HT-29 (cell line): ENCODE data around the gene COL5A1. TPM values are rescaled to one million over a fixed set of nuclear protein-coding genes. Genes with fewer than 3 reads are reported as not detected.

Experiments used
- DNase-seq: peaks from one replicate; pipeline ENCODE4 v3.0.0-alpha.2; 2015; ENCODE audit warnings: low spot score
- total RNA-seq: library from RNA; depleted of rRNA; stranded (reverse); fragments of >200 nt; shearing (Covaris generic); gene quantifications from 2 replicates; pipeline ENCODE4 v1.2.3, GENCODE V29; 2014

The COL5A1 gene
- total RNA-seq, 1 experiment from 2014 or later, result 0.43 TPM

DNA sequence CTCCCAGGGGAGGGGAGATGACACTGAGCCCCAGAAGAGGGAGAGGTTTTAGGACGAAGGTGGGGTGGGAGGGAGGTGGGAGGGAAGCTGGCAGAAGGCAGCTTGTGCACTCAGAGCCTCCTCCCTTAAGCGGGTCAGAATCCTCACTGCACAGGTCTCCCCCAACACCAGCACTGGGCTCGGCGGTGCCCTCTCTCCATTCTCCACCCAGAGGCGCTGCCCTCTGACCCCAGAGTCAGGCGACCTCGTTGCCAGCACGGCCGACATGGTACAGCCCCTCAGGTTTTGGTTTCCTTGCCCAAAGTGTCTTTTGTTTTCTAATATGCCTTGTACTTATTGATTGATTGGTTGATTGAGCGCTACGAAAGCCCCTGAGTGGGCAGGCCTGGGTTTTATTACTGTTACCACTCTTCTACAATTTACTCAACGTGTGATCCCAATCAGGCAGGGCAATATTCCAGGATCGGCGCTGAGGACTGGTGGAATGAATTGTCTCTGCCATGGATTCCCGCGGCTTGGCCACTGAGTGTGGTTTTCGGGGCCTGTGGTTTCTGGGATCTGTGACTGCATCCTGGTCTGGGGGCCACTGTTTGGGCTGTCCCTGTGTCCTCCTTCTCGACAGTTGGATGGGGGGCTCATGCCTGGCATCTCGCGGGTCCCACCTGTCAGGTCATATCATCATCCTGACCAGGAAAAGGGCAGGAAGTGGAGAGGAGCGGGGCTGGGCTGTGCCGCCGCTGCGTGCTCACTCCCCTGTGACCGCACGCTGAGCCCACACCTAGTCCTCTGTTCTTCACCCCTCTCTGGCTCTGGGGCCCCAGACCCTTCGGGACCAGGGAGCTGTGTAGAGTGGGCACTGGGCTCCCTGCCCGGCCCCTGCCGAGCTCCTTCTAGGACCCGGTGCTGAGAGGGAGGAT is 229.4 kb downstream of the COL5A1 start:
- no peak for DNase-seq

DNA sequence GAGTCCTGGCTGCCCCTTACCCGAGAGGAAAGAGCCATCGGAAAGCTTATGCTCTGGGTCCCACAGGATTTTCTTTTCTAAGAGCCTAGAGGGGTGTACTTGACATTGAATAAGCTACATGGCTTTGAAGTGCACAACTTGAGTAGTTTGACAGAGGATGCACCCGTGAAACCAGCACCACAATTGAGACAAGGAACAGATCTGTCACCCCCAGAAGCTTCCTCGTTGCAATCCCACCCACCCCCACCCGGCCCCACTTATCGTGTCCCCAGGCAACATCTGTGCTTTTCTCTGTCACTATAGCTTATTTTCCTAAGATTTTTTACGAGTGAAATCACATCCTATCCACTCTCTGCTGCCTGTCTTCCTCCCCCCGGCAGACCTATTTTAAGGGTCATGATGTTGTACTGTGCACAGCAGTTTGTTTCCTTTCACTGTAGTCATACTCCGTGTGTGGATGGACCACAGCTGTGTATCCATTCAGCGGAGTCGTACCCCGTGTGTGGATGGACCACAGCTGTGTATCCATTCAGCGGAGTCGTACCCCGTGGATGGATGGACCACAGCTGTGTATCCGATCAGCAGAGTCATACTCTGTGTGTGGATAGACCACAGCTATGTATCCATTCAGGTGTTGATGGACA is 230.2 kb downstream of the COL5A1 start:
- no peak for DNase-seq

DNA sequence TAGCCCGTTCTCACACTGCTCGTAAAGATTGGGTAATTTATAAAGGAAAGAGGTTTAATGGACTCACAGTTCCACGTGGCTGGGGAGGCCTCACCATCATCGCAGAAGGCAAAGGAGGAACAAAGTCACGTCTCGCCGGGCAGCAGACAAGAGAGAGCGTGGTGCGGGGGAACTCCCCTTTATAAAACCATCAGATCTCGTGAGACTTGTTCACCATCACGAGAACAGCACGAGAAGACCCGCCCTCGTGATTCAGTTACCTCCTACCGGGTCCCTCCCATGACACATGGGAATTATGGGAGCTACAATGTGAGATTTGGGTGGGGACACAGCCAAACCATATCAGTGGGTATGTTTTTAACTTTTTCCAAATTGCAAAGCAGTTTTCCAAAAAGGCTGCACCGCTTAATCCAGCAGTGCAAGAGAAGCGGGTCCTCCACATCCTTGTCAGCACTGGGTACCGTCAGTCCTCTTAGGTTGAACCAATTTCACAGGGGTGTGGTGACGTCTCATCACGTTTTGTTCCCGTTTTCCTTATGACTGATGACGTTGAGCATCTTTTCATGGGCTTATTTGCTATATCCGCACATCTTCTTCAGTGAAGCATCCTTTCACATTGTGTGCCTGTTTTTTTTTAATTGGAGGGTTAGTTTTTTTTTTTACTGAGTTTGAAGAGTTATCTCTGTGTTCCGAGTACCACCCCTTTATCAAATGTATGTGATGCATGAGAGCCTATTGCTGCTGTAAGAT is 231.1 kb downstream of the COL5A1 start:
- DNase-seq, result no peak

DNA sequence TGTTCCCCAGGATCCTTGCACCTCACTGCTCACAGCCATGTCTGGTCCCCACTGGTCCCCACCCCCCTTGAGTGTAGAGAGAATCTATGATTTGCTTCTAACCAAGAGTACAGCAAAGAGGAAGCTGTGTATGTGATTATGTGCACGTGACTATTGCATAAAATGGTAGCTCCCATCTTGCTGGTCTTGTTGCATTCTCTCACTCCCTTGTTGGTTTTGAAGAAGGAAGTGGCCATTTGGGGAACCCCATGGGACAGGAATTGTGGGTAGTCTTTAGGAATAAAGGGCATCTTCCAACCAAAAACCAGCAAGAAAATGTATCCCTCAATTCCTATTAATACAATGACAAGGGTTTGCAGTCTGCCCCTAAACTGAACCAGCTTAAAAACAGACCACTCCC is 233.8 kb downstream of the COL5A1 start:
- no peak for DNase-seq

DNA sequence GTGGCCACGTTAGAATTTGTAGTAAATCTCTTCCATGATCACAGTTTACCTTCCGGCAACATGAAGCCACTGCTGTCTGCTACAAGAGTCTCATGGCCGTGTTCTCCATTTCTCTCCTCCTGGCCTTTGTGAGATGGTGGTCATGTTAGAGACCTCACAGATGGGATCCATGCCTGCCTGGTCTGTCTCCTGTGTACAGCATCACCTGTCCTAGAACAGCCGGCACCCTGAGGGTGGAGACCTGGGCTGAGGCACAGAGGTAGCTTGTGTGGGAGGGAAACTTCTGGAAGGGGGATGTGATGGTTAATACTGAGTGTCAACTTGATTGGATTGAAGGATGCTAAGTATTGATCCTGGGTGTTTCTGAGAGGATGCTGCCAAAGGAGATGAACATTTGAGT is 235.9 kb downstream of the COL5A1 start:
- DNase-seq, result no peak

DNA sequence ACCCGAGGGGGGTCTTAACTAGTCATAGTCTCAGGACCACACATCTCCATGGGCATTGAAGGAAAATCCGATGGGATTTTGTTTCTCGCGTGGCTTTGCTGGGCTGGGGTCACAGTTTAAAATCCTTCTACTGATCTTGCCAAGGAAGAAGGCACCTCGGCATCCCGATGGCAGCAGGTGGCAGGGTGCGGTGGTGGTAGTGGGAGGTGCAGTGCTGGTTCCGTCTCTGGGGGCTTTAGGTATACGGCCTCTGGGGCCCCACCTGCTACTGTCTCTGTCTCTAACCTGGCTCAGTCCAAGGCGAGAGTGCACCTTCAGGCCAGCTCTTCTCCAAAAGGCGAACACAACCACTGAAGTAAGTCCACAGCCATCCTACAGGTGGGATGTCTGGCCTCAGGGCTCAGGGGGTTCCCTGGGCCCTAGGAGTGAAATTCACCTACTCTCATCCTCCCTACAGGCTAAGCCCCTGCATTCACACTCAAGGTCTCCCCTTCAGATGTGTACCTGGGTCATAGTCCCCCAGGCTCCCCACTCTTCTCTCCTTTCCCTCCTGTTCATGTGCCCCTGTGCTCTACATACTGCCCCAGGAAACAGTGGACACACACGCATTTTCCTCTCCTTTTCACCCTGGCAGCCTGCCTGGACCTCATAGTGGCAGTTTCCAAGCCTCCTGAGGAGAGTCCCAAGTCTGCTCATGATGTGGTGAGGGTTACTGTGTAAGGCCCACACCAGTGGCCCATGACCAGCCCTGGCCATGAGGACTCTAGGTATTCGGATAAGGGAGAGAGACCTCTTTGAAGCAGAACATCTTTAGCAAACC is 238.3 kb downstream of the COL5A1 start:
- DNase-seq, result no peak

DNA sequence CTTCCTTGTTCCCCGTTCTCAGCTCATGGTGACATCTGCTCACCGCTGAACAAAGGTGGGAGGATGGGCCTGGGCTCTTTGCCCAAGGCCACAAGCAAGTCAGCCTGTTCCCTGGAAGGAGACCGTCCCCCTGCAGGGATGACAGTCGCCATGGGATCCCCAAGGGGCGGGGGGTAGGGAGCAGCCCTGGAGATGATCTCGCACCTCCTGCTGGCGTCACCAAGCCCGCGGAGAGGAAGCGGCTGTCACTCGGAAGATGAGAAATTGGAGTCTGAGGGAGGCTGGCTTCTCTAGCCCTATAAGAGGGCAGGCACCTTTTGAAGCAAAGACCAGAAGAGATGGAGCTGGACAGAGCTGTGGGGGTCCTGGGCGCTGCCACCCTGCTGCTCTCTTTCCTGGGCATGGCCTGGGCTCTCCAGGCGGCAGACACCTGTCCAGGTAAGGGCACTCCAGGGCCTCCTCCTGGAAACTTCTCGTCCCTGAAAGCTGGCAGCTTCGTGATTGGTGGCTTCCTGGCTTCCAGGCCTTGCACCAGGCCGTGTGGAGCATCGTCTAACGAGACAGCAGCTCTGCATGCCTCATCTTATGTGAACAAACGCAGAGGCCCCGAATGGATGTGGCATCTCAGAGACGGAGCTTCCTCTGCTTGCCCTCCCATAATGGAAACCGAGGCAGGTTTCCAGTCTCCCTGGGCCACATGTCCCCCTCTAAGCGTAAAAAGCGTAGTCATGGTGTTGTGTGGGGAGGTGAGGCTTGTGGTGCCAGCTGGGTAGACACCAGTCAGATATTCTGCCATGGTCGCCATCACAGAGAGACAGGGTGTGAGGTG is 239.1 kb downstream of the COL5A1 start, which contains the start of gene FCN2:
TSS of gene FCN2 (plus strand) at position 327 of the 829 bp plus-strand sequence. CDS start at position 339, 12 bp downstream.
- DNase-seq, result no peak

DNA sequence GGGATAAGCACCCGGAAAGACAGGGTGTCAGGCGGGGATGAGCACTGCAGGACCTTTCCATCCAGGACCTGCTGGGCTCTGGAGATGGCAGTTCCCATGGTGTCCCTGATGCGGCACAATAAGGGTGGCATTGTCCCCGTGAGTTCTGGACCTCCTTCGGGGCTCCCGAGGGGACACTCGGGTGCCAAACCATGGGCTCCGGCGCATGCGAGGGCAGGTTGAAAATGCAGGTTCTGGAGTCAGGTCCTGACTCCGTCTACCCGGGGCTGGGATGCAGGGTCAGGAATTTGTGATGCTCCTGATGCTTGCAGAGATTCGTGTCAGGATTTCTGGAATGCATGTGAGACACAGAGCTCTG is 239.7 kb downstream of the COL5A1 start:
- DNase-seq, result no peak

DNA sequence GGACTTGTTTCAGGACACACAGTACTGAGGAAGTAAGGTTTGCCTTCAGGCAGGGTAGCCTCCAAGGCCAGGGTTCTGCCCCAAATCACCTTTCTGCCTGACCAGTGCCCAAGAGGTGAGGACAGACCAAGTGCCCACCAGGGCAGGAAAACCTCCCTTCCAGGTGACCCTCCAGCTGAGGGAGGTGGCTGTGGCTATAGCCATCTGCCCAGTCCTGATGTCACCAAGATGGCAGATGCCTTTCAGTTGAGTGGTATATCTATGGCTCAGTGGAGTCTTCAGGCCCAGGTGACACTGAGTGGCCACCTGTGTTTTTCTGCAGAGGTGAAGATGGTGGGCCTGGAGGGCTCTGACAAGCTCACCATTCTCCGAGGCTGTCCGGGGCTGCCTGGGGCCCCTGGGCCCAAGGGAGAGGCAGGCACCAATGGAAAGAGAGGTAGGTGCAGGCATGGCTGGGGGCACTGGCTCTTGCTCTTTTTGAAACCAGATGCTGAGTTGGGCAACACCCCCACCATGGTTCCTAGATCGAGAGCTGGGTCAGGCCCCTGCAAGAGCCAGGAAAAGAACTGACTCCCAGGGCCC is 240.7 kb downstream of the COL5A1 start:
- DNase-seq, result no peak

DNA sequence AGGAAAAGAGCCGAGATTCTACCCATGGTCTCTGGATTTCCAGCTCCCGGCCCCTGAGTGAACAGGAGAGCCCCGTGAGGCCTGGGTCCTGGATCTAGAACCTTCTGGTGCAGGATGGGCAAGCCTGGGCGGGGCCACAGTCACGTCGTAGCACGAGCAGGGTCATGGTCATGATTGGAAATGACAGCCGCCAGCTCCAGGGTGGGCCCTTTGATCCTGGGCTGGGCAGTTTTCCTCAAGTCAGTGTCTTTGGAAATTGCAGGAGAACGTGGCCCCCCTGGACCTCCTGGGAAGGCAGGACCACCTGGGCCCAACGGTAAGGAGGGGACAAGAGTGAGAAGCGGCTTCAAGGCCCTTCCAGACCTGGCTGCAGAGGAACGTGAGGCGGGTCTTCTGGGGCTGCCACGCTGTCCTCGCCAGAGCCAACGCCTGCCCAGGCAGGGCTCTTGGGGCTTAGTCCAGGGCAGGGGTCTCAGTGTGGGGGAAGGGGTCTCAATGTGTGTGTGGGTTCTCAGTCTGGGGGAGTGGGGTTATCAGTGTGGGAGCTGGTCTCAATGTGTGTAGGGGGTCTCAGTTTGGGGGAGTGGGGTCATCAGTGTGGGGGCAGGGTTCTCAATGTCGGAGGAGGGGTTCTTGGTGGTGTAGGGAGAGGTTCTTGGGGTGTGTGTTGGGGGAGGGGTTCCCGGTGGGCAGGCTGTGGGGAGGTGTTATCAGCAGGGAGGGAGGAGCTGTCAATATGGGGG is 241.6 kb downstream of the COL5A1 start:
- no peak for DNase-seq

DNA sequence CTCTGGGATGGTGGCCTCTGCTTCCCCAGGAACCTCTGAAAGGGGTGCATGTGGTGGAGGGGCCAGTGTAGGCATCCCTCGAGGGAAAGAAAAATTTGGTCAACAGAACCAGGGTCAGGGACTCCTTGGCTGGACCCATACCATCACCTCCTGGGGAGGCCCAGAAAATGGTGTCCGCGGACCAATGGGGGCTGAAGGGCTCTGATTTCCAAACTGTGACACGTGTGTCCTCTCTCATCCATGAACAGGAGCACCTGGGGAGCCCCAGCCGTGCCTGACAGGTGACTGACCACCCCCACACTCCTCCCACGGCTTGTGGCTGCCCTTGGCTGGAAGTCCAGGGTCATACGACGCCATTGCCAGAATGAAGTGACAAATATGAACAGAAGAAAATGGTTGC is 242.9 kb downstream of the COL5A1 start:
- no peak for DNase-seq

DNA sequence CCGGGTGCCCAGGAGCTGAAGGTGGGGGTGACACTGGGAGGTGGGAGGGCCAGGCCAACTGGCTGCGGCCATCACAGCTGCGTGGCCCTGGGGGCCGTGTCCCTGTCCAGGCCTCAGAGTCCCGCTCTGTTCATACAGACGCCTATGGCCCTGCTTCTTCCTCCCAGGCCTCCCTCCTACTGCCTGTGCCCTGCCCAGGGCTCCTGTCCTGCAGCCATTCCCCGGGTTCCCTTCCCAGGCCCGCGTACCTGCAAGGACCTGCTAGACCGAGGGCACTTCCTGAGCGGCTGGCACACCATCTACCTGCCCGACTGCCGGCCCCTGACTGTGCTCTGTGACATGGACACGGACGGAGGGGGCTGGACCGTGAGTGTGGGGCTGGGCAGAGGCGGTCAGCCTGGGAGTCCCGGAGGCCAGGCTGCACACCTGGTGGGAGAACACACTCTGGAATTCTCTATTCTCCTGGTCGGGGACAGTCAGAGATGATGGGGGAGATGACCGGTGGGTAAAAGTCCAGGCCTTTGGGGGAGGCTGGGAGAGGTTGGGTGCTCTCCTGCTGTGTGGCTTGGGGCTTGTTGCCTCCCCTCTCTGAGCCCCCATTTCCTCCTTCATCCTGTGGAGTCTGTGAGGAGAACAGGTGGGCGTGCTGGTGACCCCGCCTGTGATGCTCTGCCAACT is 243.5 kb downstream of the COL5A1 start:
- DNase-seq, result no peak

DNA sequence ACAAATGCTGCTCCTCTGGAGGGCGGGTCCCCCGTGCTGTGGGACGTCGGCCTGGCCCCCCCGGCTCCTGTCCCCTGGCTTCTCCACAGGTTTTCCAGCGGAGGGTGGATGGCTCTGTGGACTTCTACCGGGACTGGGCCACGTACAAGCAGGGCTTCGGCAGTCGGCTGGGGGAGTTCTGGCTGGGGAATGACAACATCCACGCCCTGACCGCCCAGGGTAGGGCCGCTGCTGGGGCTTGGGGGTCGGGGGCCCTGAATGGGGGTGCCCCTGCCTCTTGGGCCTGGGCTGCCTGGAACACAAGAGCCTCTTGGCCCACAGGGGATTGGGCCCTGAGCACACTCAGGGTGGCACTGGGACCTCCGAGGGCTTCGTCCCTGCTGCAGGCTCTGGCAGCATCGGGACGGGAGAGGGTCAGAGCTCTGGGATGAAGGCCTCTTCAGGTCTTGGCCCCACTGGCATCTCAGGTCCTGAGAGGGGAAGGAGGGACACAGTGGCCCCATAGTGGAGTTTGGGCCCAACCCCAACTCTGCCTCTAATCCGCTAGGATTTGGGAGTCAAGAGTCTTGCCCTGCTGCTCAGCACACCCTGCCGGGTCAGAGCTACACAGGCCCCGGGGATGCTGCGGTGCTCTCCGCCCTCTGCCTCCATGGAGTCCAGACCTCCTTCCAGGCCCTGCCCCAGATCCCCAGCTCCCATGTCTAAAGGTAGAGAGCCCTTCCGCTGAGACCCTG is 244.2 kb downstream of the COL5A1 start:
- no peak for DNase-seq

DNA sequence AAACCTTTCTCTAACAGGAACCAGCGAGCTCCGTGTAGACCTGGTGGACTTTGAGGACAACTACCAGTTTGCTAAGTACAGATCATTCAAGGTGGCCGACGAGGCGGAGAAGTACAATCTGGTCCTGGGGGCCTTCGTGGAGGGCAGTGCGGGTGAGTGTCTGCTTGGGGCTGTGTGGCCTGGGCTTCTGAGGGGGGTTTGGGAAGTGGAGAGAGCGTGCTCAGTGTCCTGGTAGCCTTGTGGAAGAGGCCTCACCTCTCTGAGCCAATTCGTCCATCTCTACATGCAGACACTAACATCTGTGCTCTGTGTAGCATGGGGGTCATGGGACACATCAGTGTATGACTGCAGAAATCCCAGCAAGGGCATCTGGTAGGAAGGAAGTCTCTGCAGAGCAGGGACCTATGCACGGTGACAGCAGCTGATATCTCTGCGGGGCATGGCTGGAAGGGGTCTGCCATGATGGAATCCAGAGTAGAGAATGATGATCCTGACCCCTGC is 244.9 kb downstream of the COL5A1 start:
- DNase-seq, result no peak

DNA sequence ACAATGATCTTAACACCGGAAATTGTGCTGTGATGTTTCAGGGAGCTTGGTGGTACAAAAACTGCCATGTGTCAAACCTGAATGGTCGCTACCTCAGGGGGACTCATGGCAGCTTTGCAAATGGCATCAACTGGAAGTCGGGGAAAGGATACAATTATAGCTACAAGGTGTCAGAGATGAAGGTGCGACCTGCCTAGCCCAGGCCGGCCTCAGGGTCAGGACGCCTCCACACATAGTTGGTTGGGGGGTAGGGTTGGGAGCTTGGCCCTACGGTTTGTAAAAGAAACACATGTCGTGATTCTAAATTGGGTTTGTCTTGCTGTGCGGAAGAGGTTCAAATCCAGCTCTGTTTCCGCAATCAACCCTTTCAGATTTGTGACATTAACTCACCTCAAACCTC is 245.6 kb downstream of the COL5A1 start:
- DNase-seq, result no peak

DNA sequence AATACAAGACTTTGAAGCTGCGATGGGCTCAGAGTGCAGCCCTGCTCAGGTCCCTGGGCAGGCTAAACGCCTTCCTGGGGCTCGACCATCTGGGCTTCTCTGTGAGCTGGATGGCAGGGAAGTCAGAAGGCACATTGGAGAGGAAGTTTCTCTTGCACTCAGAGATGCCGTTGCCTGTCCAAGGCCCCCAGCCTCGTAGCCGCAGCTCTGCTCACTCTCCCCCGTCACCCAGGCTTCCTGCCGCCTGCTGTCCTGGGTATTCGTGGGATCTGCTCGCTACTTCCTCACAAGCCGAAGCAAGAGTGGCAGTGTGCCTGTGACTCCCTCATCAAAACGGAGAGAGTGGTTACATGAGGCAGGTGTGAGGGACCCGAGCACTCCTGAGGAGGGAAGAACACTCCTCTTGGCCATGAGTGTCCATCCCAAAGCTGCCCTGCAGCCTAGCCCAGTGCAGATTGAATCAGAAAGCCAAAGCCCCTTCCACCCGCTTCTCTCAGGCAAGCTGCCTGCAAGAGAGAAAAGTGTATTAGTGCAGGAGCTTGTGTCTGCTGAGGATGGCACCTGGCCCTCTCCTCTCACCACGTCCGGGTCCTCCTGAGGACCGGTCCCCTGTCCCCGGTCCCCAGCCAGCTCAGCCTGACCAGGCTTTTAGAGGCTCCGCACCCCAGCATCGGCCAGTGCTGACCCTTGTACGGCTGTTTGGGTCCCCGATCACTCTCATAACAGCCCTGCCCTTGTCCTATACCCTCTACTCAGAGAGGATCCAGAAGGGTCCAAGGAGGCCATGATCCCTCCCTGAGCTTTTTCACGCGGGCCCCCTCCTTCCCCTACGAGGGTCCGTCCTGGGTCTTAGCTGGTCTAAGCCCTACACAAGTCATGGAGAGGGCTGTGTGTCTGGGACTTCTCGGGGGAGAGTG is 246.3 kb downstream of the COL5A1 start:
- no peak for DNase-seq
